ENCODE results near the gene GFRA4.

GRCh38 chr20:3653921-3654320, 9.3 kb downstream of the GFRA4 start:
- no peak for TF ChIP-seq EZH2 (IDR thresholded peaks at IDR 0.05; ENCODE audit: borderline replicate concordance, low read depth, low read length, severe bottlenecking)
- TF ChIP-seq, protein P1, sequence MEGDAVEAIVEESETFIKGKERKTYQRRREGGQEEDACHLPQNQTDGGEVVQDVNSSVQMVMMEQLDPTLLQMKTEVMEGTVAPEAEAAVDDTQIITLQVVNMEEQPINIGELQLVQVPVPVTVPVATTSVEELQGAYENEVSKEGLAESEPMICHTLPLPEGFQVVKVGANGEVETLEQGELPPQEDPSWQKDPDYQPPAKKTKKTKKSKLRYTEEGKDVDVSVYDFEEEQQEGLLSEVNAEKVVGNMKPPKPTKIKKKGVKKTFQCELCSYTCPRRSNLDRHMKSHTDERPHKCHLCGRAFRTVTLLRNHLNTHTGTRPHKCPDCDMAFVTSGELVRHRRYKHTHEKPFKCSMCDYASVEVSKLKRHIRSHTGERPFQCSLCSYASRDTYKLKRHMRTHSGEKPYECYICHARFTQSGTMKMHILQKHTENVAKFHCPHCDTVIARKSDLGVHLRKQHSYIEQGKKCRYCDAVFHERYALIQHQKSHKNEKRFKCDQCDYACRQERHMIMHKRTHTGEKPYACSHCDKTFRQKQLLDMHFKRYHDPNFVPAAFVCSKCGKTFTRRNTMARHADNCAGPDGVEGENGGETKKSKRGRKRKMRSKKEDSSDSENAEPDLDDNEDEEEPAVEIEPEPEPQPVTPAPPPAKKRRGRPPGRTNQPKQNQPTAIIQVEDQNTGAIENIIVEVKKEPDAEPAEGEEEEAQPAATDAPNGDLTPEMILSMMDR (IDR thresholded peaks at IDR 0.05; ENCODE audit: borderline replicate concordance, extremely low read depth, low read length, poor library complexity, severe bottlenecking), result no peak

All from DND-41 (cell line).